ENCODE measurements around the gene LRP1. TPM values are rescaled to one million over a fixed set of nuclear protein-coding genes. Genes with fewer than 3 reads are reported as not detected.

Gene LRP1
- total RNA-seq, 1 experiment from 2014 or later = 9.0 TPM

DNA sequence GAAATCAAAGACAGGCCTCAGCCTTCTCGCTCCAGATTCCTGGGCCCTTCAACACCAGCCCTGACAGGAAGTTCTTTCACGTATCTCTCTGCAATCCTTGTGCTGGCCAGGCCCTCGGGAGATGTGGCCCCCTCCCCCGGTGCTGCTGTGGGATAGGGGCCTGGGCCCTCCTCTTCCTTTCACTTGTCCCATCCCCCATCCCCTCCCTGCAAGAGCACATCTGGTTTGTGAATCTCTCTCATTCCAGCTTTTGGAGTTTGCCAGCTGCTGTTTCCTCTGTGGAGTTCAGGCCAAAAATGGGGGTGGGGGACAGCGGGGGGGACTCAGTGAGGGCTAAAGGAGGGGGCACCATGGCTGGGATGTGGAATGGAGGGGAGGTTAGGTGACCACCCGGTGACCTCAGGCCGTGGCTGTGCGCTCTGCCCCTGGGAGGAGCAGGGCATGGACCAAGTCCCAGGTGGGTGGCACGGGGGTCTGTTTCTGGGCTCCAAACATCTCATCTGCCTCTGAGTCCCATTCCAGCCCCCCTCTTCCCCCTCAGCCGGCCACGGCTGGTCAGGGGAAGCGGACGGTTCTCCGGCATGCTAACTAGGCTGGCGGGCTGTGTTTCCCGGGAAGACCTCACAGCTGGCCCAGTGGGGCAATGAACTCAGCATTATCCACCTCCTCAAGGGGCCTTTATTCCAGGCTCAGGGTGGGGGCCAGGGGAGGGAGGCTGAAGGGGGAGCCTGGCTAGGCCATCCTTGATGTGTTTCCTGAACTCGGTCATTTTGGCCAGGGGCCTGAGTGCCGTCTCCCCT, 7.4 kb downstream of the LRP1 start:
- ATAC-seq (no peak), DNase-seq (ENCODE audit: low read depth, low spot score) (no peak)
- intact Hi-C loops (cut with micrococcal nuclease; ENCODE audit: unreplicated experiment) = no loop called here
- POLR2A ChIA-PET = no interaction called here
- no peak overlapping the region for H3K27ac ChIP-seq (ENCODE audit: low read length)
- no peak overlapping the region for H3K4me3 ChIP-seq (ENCODE audit: low read depth in 2 of 2, low read length in 2 of 2)
- BruUV-seq (replicated peaks) = no TSS peak
- H3K36me3 ChIP-seq (ENCODE audit: control insufficient read depth, insufficient read depth, low read length) = no peaks in the 10 kb centered on the region
- no peak for TF ChIP-seq SIN3A (IDR thresholded peaks at IDR 0.05; ENCODE audit: borderline replicate concordance, insufficient read depth, low read depth, low read length)
- TF ChIP-seq TCF7L2 (IDR thresholded peaks at IDR 0.05; ENCODE audit: low read depth, low read length) = no peak
- TF ChIP-seq, protein P1, sequence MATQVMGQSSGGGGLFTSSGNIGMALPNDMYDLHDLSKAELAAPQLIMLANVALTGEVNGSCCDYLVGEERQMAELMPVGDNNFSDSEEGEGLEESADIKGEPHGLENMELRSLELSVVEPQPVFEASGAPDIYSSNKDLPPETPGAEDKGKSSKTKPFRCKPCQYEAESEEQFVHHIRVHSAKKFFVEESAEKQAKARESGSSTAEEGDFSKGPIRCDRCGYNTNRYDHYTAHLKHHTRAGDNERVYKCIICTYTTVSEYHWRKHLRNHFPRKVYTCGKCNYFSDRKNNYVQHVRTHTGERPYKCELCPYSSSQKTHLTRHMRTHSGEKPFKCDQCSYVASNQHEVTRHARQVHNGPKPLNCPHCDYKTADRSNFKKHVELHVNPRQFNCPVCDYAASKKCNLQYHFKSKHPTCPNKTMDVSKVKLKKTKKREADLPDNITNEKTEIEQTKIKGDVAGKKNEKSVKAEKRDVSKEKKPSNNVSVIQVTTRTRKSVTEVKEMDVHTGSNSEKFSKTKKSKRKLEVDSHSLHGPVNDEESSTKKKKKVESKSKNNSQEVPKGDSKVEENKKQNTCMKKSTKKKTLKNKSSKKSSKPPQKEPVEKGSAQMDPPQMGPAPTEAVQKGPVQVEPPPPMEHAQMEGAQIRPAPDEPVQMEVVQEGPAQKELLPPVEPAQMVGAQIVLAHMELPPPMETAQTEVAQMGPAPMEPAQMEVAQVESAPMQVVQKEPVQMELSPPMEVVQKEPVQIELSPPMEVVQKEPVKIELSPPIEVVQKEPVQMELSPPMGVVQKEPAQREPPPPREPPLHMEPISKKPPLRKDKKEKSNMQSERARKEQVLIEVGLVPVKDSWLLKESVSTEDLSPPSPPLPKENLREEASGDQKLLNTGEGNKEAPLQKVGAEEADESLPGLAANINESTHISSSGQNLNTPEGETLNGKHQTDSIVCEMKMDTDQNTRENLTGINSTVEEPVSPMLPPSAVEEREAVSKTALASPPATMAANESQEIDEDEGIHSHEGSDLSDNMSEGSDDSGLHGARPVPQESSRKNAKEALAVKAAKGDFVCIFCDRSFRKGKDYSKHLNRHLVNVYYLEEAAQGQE (IDR thresholded peaks at IDR 0.05; ENCODE audit: insufficient read depth in 1 of 2, low read depth in 2 of 2, low read length in 1 of 2) = no peak
- TF ChIP-seq, protein P2, sequence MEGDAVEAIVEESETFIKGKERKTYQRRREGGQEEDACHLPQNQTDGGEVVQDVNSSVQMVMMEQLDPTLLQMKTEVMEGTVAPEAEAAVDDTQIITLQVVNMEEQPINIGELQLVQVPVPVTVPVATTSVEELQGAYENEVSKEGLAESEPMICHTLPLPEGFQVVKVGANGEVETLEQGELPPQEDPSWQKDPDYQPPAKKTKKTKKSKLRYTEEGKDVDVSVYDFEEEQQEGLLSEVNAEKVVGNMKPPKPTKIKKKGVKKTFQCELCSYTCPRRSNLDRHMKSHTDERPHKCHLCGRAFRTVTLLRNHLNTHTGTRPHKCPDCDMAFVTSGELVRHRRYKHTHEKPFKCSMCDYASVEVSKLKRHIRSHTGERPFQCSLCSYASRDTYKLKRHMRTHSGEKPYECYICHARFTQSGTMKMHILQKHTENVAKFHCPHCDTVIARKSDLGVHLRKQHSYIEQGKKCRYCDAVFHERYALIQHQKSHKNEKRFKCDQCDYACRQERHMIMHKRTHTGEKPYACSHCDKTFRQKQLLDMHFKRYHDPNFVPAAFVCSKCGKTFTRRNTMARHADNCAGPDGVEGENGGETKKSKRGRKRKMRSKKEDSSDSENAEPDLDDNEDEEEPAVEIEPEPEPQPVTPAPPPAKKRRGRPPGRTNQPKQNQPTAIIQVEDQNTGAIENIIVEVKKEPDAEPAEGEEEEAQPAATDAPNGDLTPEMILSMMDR (IDR thresholded peaks at IDR 0.05) = no peak
- TF ChIP-seq POLR2AphosphoS5 (IDR thresholded peaks at IDR 0.05; ENCODE audit: low read depth, low read length) = no peak
- no peaks in the 10 kb centered on the region for H3K27me3 ChIP-seq (ENCODE audit: control insufficient read depth, insufficient read depth, low read length)
- in situ Hi-C loops (cut with HindIII; ENCODE audit: low pct_unique_long_range_greater_than_20kb, low sequenced_read_pairs) = no loop called here
- no peaks in the 10 kb centered on the region for H3K9me3 ChIP-seq (ENCODE audit: control insufficient read depth, insufficient read depth, low read depth, low read length)
- CTCF ChIA-PET = no interaction called here
- H3K4me1 ChIP-seq (ENCODE audit: control insufficient read depth, insufficient read depth, low read length) = 0 out of 2 replicates have a peak, but pooled peaks cover 2% of the 10 kb centered on the region

DNA sequence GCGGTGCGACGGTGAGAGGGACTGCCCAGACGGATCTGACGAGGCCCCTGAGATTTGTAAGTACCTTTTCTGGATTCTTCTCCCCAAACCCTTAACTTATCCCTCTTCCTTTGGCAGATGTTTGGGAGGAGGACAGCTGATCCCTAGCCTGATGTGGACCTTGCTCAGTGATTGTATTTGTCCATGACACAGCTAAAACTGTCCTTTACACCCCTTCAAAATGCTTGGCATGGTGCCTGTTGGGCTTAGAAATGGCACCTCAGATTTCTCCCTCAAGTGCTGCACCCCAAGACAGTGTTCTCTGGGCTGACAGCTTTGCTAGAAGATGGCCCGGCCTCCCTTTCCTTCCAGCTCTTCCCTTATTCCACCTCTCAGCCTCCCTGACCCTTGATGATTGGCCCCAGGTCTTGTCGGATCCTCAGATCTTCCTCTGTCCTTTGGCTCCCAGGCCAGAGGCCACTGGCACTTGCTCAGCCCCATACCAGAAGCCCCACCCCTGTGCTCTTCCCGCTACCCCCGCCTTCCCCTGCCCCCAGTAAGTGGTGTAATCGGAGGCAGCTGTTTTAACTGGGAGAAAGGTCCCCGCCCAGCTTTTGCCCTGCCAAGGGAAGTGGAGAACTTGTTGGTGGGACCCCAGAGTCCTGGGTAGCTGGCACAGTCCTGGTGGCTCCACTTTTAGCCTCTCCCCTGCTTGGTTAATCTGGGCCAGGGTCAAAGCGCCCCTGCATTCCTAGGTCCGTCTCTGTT, 10.4 kb downstream of the LRP1 start:
- H3K27ac ChIP-seq (ENCODE audit: low read length) = no peak overlapping the region
- ATAC-seq (no peak), DNase-seq (ENCODE audit: low read depth, low spot score) (no peak)
- no peak for TF ChIP-seq SIN3A (IDR thresholded peaks at IDR 0.05; ENCODE audit: borderline replicate concordance, insufficient read depth, low read depth, low read length)
- TF ChIP-seq, protein P2 (IDR thresholded peaks at IDR 0.05) = no peak
- TF ChIP-seq, protein P1 (IDR thresholded peaks at IDR 0.05; ENCODE audit: insufficient read depth in 1 of 2, low read depth in 2 of 2, low read length in 1 of 2) = no peak
- no peak for TF ChIP-seq TCF7L2 (IDR thresholded peaks at IDR 0.05; ENCODE audit: low read depth, low read length)
- TF ChIP-seq POLR2AphosphoS5 (IDR thresholded peaks at IDR 0.05; ENCODE audit: low read depth, low read length) = no peak
- H3K4me3 ChIP-seq (ENCODE audit: low read depth in 2 of 2, low read length in 2 of 2) = no peak overlapping the region
- H3K36me3 ChIP-seq (ENCODE audit: control insufficient read depth, insufficient read depth, low read length) = no peaks in the 10 kb centered on the region
- POLR2A ChIA-PET = interaction anchor here (0.7 kb wide), 1 partner anchor 11 kb away, joined by 3 read pairs; the partner anchor contains the start of gene LRP1
- H3K9me3 ChIP-seq (ENCODE audit: control insufficient read depth, insufficient read depth, low read depth, low read length) = no peaks in the 10 kb centered on the region
- in situ Hi-C loops (cut with HindIII; ENCODE audit: low pct_unique_long_range_greater_than_20kb, low sequenced_read_pairs) = no loop called here
- H3K27me3 ChIP-seq (ENCODE audit: control insufficient read depth, insufficient read depth, low read length) = no peaks in the 10 kb centered on the region
- H3K4me1 ChIP-seq (ENCODE audit: control insufficient read depth, insufficient read depth, low read length) = no peaks in the 10 kb centered on the region
- CTCF ChIA-PET = interaction anchor here (0.5 kb wide), 1 partner anchor 275 kb away, joined by 3 read pairs; no protein-coding TSS in a partner anchor
- no TSS peak for BruUV-seq (replicated peaks)
- intact Hi-C loops (cut with micrococcal nuclease; ENCODE audit: unreplicated experiment) = no loop called here
